Testis (tissue), 2 donors: ENCODE measurements around the gene POU6F2.

Source experiments
- CTCF ChIP-seq, 3 experiments: fragments of 450-650 bp in 2 of 3; fragments of 200-600 bp in 1 of 3; sonication (generic) in 1 of 3; IDR thresholded peaks; one replicate each; pipeline ENCODE4 v1.5.1; 2016 to 2019; ENCODE audit warnings: antibody characterized with exemption in 3 of 3, mild to moderate bottlenecking in 2 of 3, moderate library complexity in 1 of 3
- POLR2A ChIP-seq: fragments of 450-650 bp; IDR thresholded peaks from one replicate; pipeline ENCODE4 v1.6.1; 2017; ENCODE audit warnings: antibody characterized with exemption, mild to moderate bottlenecking, moderate library complexity

- TF ChIP-seq POLR2A (no peak), CTCF (IDR thresholded peaks at IDR 0.05) (no peak)
Measured at GRCh38 chr7:39260279-39260844, 282.7 kb downstream of the POU6F2 start.
